ENCODE measurements around the gene DIS3L2. TPM values are rescaled to one million over a fixed set of nuclear protein-coding genes. Genes with fewer than 3 reads are reported as not detected.

The DIS3L2 gene
- total RNA-seq, 3 donors from 2014 or later: 28.5 to 43.0 (median 42.5) TPM

DNA sequence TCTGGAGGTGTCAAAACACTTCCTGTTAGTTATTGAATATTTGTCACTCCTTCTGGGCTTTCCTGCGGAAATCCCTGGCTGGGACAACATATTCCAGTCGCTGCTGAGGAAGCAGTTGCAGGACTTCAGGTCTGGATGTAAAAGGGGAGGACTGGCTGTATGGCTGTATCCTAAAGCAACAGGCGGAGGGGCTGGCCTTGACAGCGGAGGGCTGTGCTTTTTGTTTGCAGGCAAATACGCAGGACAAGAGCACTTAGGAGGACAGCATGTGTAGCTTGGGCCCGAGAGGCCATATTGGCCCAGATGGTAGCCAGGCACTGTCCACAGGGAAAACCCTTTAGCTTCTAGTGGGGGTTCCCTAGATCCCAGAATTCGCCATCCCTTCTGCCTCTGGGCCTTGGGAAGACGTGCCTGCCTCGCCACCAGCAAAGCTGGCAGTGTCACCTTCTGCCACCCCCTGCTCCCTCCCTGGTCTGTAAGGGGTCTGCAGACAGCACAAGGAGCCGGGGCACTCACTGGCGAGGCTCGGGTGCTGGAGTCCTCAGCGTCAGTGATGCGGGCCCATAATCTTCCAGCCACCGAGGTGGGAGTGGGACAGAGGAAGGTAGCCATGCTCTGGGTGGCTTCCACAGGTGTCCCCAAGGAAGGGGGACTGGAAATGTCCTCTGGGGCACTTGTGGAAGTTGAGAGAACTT, 42.0 kb upstream of the DIS3L2 start:
- intact Hi-C loops (cut with DNase I, micrococcal nuclease): loop anchor here in 1 of 2 donors (10.0 kb wide), 2 partner anchors 405 to 515 kb away; no protein-coding TSS in a partner anchor
- DNase-seq: no peak
- Histone ChIP-seq H3K9me3 (no peaks in the 10 kb centered on the region), H3K36me3 (ENCODE audit: low read depth) (no peaks in the 10 kb centered on the region), H3K4me3 (no peak overlapping the region), H3K4me1 (ENCODE audit: low read depth) (no peaks in the 10 kb centered on the region)
- TF ChIP-seq, protein P1, sequence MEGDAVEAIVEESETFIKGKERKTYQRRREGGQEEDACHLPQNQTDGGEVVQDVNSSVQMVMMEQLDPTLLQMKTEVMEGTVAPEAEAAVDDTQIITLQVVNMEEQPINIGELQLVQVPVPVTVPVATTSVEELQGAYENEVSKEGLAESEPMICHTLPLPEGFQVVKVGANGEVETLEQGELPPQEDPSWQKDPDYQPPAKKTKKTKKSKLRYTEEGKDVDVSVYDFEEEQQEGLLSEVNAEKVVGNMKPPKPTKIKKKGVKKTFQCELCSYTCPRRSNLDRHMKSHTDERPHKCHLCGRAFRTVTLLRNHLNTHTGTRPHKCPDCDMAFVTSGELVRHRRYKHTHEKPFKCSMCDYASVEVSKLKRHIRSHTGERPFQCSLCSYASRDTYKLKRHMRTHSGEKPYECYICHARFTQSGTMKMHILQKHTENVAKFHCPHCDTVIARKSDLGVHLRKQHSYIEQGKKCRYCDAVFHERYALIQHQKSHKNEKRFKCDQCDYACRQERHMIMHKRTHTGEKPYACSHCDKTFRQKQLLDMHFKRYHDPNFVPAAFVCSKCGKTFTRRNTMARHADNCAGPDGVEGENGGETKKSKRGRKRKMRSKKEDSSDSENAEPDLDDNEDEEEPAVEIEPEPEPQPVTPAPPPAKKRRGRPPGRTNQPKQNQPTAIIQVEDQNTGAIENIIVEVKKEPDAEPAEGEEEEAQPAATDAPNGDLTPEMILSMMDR (IDR thresholded peaks at IDR 0.05): no peak
- ATAC-seq: no peak

- Histone ChIP-seq H3K4me3 (no peak overlapping the region), H3K36me3 (ENCODE audit: low read depth) (no peaks in the 10 kb centered on the region), H3K4me1 (ENCODE audit: low read depth) (peaks cover under 1% of the 10 kb centered on the region), H3K9me3 (no peaks in the 10 kb centered on the region)
- DNase-seq (no peak), ATAC-seq (no peak)
- intact Hi-C loops (cut with DNase I, micrococcal nuclease): loop anchor here in 1 of 2 donors (10.0 kb wide), 2 partner anchors 404 to 514 kb away; no protein-coding TSS in a partner anchor
- TF ChIP-seq, protein P1 (IDR thresholded peaks at IDR 0.05): no peak
Measured at GRCh38 chr2:231920366-231920765, 41.1 kb upstream of the DIS3L2 start.

DNA sequence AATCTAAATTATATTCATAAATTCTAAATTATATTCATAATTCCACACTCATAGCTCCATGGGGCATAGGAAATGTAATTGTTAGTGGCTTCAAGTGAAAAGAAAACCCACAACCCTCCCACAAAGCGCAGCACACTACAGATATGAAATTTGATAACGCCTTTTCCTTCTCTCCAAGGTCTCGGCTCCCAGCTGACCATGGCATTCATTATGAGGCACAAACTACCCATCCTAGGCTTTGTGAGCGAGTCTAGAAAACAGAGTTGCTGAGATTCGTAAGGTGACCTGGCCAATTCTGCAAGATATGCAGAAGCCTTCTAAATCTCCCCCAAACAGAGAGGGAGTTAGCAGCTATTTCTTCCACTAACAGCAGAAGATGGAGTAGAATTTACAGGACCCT, 40.7 kb upstream of the DIS3L2 start:
- Histone ChIP-seq H3K4me3 (no peak overlapping the region), H3K9me3 (no peaks in the 10 kb centered on the region), H3K36me3 (ENCODE audit: low read depth) (no peaks in the 10 kb centered on the region), H3K4me1 (ENCODE audit: low read depth) (peaks cover 5% of the 10 kb centered on the region)
- intact Hi-C loops (cut with DNase I, micrococcal nuclease): loop anchor here in 1 of 2 donors (10.0 kb wide), 2 partner anchors 404 to 514 kb away; no protein-coding TSS in a partner anchor
- DNase-seq (no peak), ATAC-seq (no peak)
- TF ChIP-seq, protein P1 (IDR thresholded peaks at IDR 0.05): no peak

DNA sequence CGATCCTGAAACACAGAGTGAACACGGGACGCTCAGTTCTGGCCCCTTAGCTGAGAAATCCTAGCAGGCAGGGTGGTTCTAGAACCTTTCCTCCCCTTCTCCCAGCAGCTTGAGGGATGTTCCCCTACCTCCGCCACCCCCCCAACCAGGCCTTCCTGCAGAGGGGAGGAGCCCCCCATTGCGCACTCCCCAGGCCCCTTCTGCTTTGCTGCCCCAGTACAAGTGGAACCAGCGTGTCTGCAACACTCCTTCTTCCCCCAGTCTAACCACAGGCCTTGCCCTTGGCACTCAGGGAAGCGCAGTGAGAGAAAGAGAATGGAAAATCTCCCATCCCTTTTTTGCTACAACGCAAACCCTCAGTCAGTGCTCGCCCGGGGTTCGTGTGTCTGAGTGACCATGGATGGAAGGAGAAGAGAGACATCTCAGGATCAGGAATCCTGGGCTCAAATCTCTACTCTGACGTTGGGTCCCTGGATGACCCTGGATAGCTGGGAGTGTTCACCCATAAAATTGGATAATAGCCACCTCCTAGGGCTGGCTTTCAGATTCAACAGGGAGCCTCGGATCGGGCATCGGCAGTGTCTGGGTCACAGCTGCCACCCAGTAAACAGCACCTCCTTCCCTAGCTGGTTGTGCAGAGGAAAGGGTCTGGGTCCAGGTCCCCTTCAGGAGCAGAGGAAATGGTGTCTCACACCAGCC, 39.1 kb upstream of the DIS3L2 start:
- intact Hi-C loops (cut with DNase I, micrococcal nuclease): loop anchor here in 1 of 2 donors (10.0 kb wide), 2 partner anchors 402 to 512 kb away; no protein-coding TSS in a partner anchor
- DNase-seq (peak in 1 of 3 donors; percentile 16), ATAC-seq (no peak)
- TF ChIP-seq, protein P1 (IDR thresholded peaks at IDR 0.05): no peak
- no peaks in the 10 kb centered on the region for H3K36me3 ChIP-seq (ENCODE audit: low read depth)
- peaks cover 14% of the 10 kb centered on the region for H3K4me1 ChIP-seq (ENCODE audit: low read depth)
- no peaks in the 10 kb centered on the region for H3K9me3 ChIP-seq
- no peak overlapping the region for H3K4me3 ChIP-seq

DNA sequence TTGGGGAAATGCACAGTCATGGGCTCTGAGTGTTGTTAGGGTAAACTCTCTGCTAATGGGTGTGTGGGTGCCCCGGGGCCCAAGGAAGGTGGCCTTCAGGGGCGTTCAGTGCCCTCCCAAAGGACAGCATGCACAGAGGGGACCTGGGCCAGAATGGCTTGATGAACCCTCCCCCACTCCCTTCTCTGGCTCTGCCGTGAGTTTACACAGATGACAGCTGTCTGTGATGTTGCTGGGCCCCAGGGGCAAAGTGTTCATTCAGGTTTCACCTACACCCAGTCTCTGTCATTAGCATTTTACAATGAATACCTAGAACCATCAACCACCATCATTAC, 38.5 kb upstream of the DIS3L2 start:
- Histone ChIP-seq H3K4me1 (ENCODE audit: low read depth) (peaks cover 14% of the 10 kb centered on the region), H3K4me3 (no peak overlapping the region), H3K9me3 (no peaks in the 10 kb centered on the region), H3K36me3 (ENCODE audit: low read depth) (no peaks in the 10 kb centered on the region)
- intact Hi-C loops (cut with DNase I, micrococcal nuclease): loop anchor here in 1 of 2 donors (10.0 kb wide), 2 partner anchors 402 to 512 kb away; no protein-coding TSS in a partner anchor
- TF ChIP-seq, protein P1 (IDR thresholded peaks at IDR 0.05): no peak
- DNase-seq: peak in 1 of 3 donors; percentile 8
- ATAC-seq: no peak

Data from mucosa of descending colon (tissue), 3 donors.